Adrenal gland (tissue), 5 donors: ENCODE data around the gene CDKAL1.

Source experiments
- POLR2A ChIP-seq, 2 donors: fragments of 450-650 bp; IDR thresholded peaks; one replicate each; pipeline ENCODE4 v1.6.1; 2017; ENCODE audit warnings: antibody characterized with exemption in 2 of 2, mild to moderate bottlenecking in 2 of 2, moderate library complexity in 1 of 2
- TF ChIP-seq, protein P1 (sequence below), 6 experiments: fragments of 450-650 bp in 4 of 6; fragments of 200-600 bp in 2 of 6; sonication (generic) in 1 of 6; IDR thresholded peaks; 1 replicate in 5 of 6; 2 replicates in 1 of 6; pipeline versions ENCODE4 v1.5.1 to v1.8.0; 2016 to 2021; ENCODE audit warnings: antibody characterized with exemption in 6 of 6, mild to moderate bottlenecking in 2 of 6, moderate library complexity in 1 of 6
- donor health status: DM: no; HTN: no; CAD: no.

DNA sequence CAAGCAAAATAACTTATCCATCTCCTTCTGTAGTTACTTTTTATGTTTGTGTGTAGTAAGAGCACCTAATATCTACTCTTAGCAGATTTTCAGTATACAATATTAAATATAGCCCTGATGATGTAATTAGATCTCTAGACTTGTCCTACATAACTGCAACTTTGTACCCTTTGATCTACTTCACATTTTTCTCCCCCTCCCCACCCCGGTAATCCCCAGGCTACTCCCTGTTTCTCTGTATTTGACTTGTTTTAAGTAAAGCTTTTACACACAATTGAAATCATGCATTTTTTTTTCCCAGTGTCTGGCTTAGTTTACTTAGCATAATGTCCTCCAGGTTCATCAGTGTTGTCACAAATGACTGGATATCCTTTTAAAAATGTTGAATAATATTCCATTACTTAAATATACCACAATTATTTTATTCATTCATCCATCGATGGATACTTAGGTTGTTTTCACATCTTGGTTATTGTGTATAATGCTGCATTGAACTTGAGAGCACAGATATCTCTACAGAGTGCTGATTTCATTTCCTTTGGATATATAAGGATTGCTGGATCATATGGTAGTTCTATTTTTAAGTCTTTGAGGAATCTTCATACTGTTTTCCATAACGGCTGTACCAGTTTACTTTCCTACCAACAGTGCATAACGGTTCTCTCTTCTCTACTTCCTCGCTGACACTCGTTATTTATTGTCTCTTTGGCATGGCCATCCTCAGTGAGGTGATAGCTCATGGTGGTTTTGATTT is 212.7 kb downstream of the CDKAL1 start:
- TF ChIP-seq POLR2A (IDR thresholded peaks at IDR 0.05) = no peak
- TF ChIP-seq, protein P1, sequence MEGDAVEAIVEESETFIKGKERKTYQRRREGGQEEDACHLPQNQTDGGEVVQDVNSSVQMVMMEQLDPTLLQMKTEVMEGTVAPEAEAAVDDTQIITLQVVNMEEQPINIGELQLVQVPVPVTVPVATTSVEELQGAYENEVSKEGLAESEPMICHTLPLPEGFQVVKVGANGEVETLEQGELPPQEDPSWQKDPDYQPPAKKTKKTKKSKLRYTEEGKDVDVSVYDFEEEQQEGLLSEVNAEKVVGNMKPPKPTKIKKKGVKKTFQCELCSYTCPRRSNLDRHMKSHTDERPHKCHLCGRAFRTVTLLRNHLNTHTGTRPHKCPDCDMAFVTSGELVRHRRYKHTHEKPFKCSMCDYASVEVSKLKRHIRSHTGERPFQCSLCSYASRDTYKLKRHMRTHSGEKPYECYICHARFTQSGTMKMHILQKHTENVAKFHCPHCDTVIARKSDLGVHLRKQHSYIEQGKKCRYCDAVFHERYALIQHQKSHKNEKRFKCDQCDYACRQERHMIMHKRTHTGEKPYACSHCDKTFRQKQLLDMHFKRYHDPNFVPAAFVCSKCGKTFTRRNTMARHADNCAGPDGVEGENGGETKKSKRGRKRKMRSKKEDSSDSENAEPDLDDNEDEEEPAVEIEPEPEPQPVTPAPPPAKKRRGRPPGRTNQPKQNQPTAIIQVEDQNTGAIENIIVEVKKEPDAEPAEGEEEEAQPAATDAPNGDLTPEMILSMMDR (IDR thresholded peaks at IDR 0.05) = no peak
